SK-N-MC (cell line): ENCODE data around the gene DDX49.

ENCODE experiments used
- EZH2 ChIP-seq: fragments of 200-600 bp; sonication (generic); IDR thresholded peaks from one replicate; pipeline ENCODE4 v1.6.1; 2017; ENCODE audit warnings: antibody characterized with exemption
- FOXP2 ChIP-seq: optimal IDR thresholded peaks from 2 replicates; pipeline ENCODE3; 2011; ENCODE audit warnings: mild to moderate bottlenecking, moderate library complexity; ENCODE audit not compliant: insufficient read depth; ENCODE audit errors: extremely low read length, control extremely low read depth
- POLR2AphosphoS5 ChIP-seq: IDR thresholded peaks from 2 replicates; pipeline ENCODE4 v1.6.1; 2012; ENCODE audit warnings: mild to moderate bottlenecking, low read depth, low read length, borderline replicate concordance

DNA sequence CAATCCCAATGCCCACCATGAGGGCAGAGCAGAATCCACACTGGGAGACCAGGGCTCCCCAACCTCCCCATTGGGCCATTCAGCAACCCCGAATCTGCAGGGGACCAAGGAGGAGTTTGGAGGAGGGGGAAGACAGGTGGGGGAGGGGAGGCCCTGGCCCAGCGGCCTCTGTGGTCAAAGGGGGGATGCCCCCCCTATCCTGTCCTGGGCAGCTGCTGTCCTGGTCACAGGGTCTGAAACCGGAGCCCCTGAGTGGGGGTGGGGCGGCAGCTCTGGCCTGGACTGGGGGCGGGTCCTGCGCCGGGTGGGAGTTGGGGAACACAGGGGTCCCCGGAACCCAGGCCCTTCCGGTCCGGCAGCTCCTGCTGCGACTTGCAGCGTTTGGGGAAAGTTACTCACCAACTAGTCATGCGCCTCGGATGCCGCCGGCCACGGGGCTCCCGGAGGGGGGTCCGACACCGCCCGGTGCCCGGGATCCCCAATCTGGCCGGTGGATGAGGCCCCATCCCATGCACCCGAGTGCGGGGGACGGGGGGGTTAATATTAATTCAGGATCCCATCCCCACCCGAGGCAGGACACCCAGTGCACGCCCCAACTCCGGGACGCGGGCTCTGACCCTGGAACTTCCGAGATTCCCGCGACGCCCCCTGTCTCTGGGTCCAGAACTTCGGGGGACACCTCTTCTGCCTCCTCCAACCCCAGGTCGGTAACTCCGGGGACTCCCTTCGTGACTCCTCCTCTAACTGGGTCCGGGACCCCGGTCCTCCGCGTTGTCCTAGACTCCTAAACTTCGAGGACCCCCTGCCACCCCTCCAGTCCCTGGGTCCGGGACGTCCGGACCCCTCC is 20.6 kb downstream of the DDX49 start:
- TF ChIP-seq POLR2AphosphoS5 (no peak), EZH2 (no peak), FOXP2 (no peak)
